Muscle layer of colon (tissue), 2 donors: ENCODE data around the gene MAEA.

Experiments used
- H3K27ac ChIP-seq: one replicate; pipeline ENCODE4 v1.7.0; 2013; ENCODE audit warnings: low read depth, mild to moderate bottlenecking, low read length, moderate library complexity
- H3K27me3 ChIP-seq, 2 donors: one replicate each; pipeline ENCODE4 v1.7.0; 2013; ENCODE audit warnings: low read length in 2 of 2, mild to moderate bottlenecking in 2 of 2; ENCODE audit not compliant: insufficient read depth in 2 of 2, control insufficient read depth in 1 of 2
- H3K36me3 ChIP-seq: one replicate; pipeline ENCODE4 v1.7.0; 2013; ENCODE audit warnings: mild to moderate bottlenecking, low read length; ENCODE audit not compliant: insufficient read depth
- H3K4me1 ChIP-seq: one replicate; pipeline ENCODE4 v1.7.0; 2013; ENCODE audit warnings: mild to moderate bottlenecking, low read length; ENCODE audit not compliant: insufficient read depth
- H3K4me3 ChIP-seq, 2 donors: one replicate each; pipeline ENCODE4 v1.7.0; 2013; ENCODE audit warnings: low read length in 2 of 2, low read depth in 1 of 2, mild to moderate bottlenecking in 1 of 2, moderate library complexity in 1 of 2
- H3K9ac ChIP-seq: one replicate; pipeline ENCODE4 v1.7.0; 2013; ENCODE audit warnings: low read length
- H3K9me3 ChIP-seq: one replicate; pipeline ENCODE4 v1.7.0; 2013; ENCODE audit warnings: mild to moderate bottlenecking, low read length
- donor health status: abdominal sarcoma.
- donor health status: Adenocarcinoma of cecum.

MAEA gene

GRCh38 chr4:1245481-1246051 lies 44.1 kb upstream of the MAEA start:
- H3K27me3 ChIP-seq, result no peaks in the 10 kb centered on the region
- H3K9ac ChIP-seq, result no peak overlapping the region
- no peak overlapping the region for H3K27ac ChIP-seq
- H3K4me3 ChIP-seq, result peak overlapping the region in 1 of 2 donors; percentile 67
- peaks cover 66% of the 10 kb centered on the region for H3K4me1 ChIP-seq
- no peaks in the 10 kb centered on the region for H3K36me3 ChIP-seq
- H3K9me3 ChIP-seq, result no peaks in the 10 kb centered on the region

GRCh38 chr4:1246111-1246881 lies 43.4 kb upstream of the MAEA start:
- Histone ChIP-seq H3K27me3 (no peaks in the 10 kb centered on the region), H3K9me3 (no peaks in the 10 kb centered on the region), H3K4me1 (peaks cover 73% of the 10 kb centered on the region), H3K9ac (peak overlapping the region; percentile 76), H3K27ac (peak overlapping the region; percentile 96), H3K4me3 (peak overlapping the region in 1 of 2 donors; percentile 67), H3K36me3 (no peaks in the 10 kb centered on the region)

- Histone ChIP-seq H3K36me3 (peaks cover 4% of the 10 kb centered on the region), H3K27ac (peak overlapping the region; percentile 96), H3K4me1 (peaks cover 67% of the 10 kb centered on the region), H3K9ac (peak overlapping the region; percentile 76), H3K4me3 (peak overlapping the region; percentile 58 to 67), H3K27me3 (no peaks in the 10 kb centered on the region), H3K9me3 (no peaks in the 10 kb centered on the region)
Observed at GRCh38 chr4:1246901-1247863, 42.5 kb upstream of the MAEA start.

- Histone ChIP-seq H3K36me3 (peaks cover 4% of the 10 kb centered on the region), H3K9ac (peak overlapping the region; percentile 76), H3K27me3 (no peaks in the 10 kb centered on the region), H3K27ac (peak overlapping the region; percentile 96), H3K4me1 (peaks cover 60% of the 10 kb centered on the region), H3K4me3 (peak overlapping the region; percentile 58 to 67), H3K9me3 (no peaks in the 10 kb centered on the region)
Observed at GRCh38 chr4:1247864-1248244, 41.8 kb upstream of the MAEA start.

- peak within 1 kb of the TSS; percentile 58 to 67 for H3K4me3 ChIP-seq
- no peaks in the 10 kb centered on the region for H3K9me3 ChIP-seq
- H3K36me3 ChIP-seq, result peaks cover 4% of the 10 kb centered on the region
- peak within 1 kb of the TSS; percentile 77 for H3K9ac ChIP-seq
- H3K27ac ChIP-seq, result peak within 1 kb of the TSS; percentile 97
- H3K27me3 ChIP-seq, result no peaks in the 10 kb centered on the region
- H3K4me1 ChIP-seq, result peaks cover 54% of the 10 kb centered on the region
Observed at GRCh38 chr4:1248245-1249147, 41.2 kb upstream of the MAEA start, which contains the start of gene CTBP1. Gene CTBP1 (minus strand): TSS chr4:1249130. CDS start chr4:1241331, 7,799 bp downstream.

- H3K9ac ChIP-seq, result peak overlapping the region; percentile 77
- H3K27me3 ChIP-seq, result no peaks in the 10 kb centered on the region
- H3K4me3 ChIP-seq, result peak overlapping the region; percentile 51 to 65
- peak overlapping the region; percentile 97 for H3K27ac ChIP-seq
- peaks cover 4% of the 10 kb centered on the region for H3K36me3 ChIP-seq
- H3K4me1 ChIP-seq, result peaks cover 46% of the 10 kb centered on the region
- H3K9me3 ChIP-seq, result no peaks in the 10 kb centered on the region
Observed at GRCh38 chr4:1249148-1249730, 40.5 kb upstream of the MAEA start.

- H3K27ac ChIP-seq, result peak overlapping the region; percentile 97
- peak overlapping the region; percentile 51 to 65 for H3K4me3 ChIP-seq
- peak overlapping the region; percentile 77 for H3K9ac ChIP-seq
- peaks cover 4% of the 10 kb centered on the region for H3K36me3 ChIP-seq
- H3K27me3 ChIP-seq, result no peaks in the 10 kb centered on the region
- H3K9me3 ChIP-seq, result no peaks in the 10 kb centered on the region
- peaks cover 40% of the 10 kb centered on the region for H3K4me1 ChIP-seq
Observed at GRCh38 chr4:1249731-1250526, 39.8 kb upstream of the MAEA start.

GRCh38 chr4:1250527-1250812 lies 39.2 kb upstream of the MAEA start:
- H3K27me3 ChIP-seq, result no peaks in the 10 kb centered on the region

GRCh38 chr4:1250921-1251772 lies 38.5 kb upstream of the MAEA start:
- H3K4me3 ChIP-seq, result no peak overlapping the region
- no peak overlapping the region for H3K9ac ChIP-seq
- no peak overlapping the region for H3K27ac ChIP-seq
- peaks cover 4% of the 10 kb centered on the region for H3K36me3 ChIP-seq
- H3K9me3 ChIP-seq, result no peaks in the 10 kb centered on the region
- peaks cover 29% of the 10 kb centered on the region for H3K4me1 ChIP-seq
- H3K27me3 ChIP-seq, result no peaks in the 10 kb centered on the region

More at GRCh38 chr4:1250527-1250812, 39.2 kb upstream of the MAEA start:
- H3K9ac ChIP-seq, result peak overlapping the region; percentile 77
- H3K4me3 ChIP-seq, result peak overlapping the region in 1 of 2 donors; percentile 51
- peak overlapping the region; percentile 97 for H3K27ac ChIP-seq
- H3K36me3 ChIP-seq, result peaks cover 4% of the 10 kb centered on the region
- no peaks in the 10 kb centered on the region for H3K9me3 ChIP-seq
- peaks cover 35% of the 10 kb centered on the region for H3K4me1 ChIP-seq
